ENCODE results near the gene PES1. TPM values are rescaled to one million over a fixed set of nuclear protein-coding genes. Genes with fewer than 3 reads are reported as not detected.

PES1 gene
- total and polyA plus RNA-seq, 10 donors, result 39.0 to 72.7 (median 49.2) TPM

DNA sequence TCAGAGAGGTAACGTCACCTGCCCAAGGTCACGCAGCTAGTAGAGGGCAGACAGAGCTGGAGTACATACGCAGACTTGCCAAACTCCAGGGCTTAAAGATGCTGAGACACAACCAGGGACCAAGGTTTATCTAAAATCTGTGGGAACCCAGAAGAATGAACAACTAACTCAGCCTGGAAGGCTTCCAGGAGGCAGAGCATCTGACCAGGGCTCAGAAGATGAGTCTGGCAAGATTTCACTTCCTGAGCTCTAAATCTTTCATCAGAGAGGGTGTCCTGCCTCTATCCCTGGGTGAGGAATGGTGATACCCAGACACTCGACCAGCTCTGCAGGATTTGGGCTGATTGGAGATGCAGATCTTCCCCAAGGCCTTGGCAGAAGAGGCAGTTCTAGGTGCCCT lies 26.4 kb downstream of the PES1 start:
- no peak overlapping the region for H3K27ac ChIP-seq
- no peak overlapping the region for H3K4me3 ChIP-seq
- no peaks in the 10 kb centered on the region for H3K9me3 ChIP-seq
- no peak for DNase-seq
- TF ChIP-seq CTCF (IDR thresholded peaks at IDR 0.05 in 8 of 11, conservative IDR thresholded peaks at IDR 0.05 in 3 of 11) (no peak), POLR2A (IDR thresholded peaks at IDR 0.05) (no peak)
- 76 to 83% (median 82%) methylated on average over 4 of the region's 4 CpGs for WGBS, 5 donors
- H3K27me3 ChIP-seq (replicated peaks in 1 of 7), result peaks cover 0 to 9% (median 0%) of the 10 kb centered on the region in 7 donors
- H3K4me1 ChIP-seq, result no peaks in the 10 kb centered on the region
- intact Hi-C loops (cut with DNase I; ENCODE audit: low total_unique reads), result no loop called here
- H3K36me3 ChIP-seq, result no peaks in the 10 kb centered on the region

DNA sequence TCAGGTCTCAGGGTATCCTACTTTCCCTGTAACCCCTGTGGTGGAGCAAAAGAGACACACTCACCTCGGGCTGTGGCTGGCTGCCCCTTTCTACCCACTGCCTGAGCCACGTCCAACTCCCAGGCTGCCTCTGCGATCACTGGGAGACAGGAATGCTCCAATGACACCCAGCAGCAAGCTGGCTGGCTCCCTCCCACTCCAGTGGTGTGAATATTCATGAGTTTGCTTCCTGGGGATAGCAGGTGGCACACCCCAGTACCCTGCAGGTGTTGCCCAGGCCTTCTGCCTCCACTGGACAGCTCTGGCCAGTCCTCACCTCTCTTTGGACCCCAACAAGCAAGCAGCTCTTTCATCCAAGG lies 27.0 kb downstream of the PES1 start:
- no peaks in the 10 kb centered on the region for H3K9me3 ChIP-seq
- DNase-seq, result no peak
- 47 to 55% (median 50%) methylated on average over 2 to 3 of the region's 3 CpGs for WGBS, 5 donors
- TF ChIP-seq CTCF (IDR thresholded peaks at IDR 0.05 in 8 of 11, conservative IDR thresholded peaks at IDR 0.05 in 3 of 11) (no peak), POLR2A (IDR thresholded peaks at IDR 0.05) (no peak), POLR2AphosphoS5 (IDR thresholded peaks at IDR 0.05) (no peak)
- H3K27me3 ChIP-seq (replicated peaks in 1 of 7), result peaks cover 0 to 9% (median 0%) of the 10 kb centered on the region in 7 donors
- no peak overlapping the region for H3K27ac ChIP-seq
- no peak overlapping the region for H3K4me3 ChIP-seq
- H3K4me1 ChIP-seq, result no peaks in the 10 kb centered on the region
- intact Hi-C loops (cut with DNase I; ENCODE audit: low total_unique reads), result no loop called here
- H3K36me3 ChIP-seq, result no peaks in the 10 kb centered on the region

- 74 to 86% (median 78%) methylated on average over 6 to 8 of the region's 8 CpGs for WGBS, 5 donors
- intact Hi-C loops (cut with DNase I; ENCODE audit: low total_unique reads), result no loop called here
- no peak for DNase-seq
- H3K4me1 ChIP-seq, result no peaks in the 10 kb centered on the region
- no peak overlapping the region for H3K4me3 ChIP-seq
- no peaks in the 10 kb centered on the region for H3K36me3 ChIP-seq
- no peak overlapping the region for H3K27ac ChIP-seq
- H3K9me3 ChIP-seq, result no peaks in the 10 kb centered on the region
- TF ChIP-seq POLR2A (IDR thresholded peaks at IDR 0.05) (no peak), POLR2AphosphoS5 (IDR thresholded peaks at IDR 0.05) (no peak), CTCF (IDR thresholded peaks at IDR 0.05 in 8 of 11, conservative IDR thresholded peaks at IDR 0.05 in 3 of 11) (no peak)
- H3K27me3 ChIP-seq (replicated peaks in 1 of 7), result peaks cover 0 to 9% (median 0%) of the 10 kb centered on the region in 7 donors
These were observed 27.5 kb downstream of the PES1 start for GRCh38 chr22:30564045-30564760.

GRCh38 chr22:30562366-30562765 lies 29.3 kb downstream of the PES1 start:
- Histone ChIP-seq H3K4me1 (no peaks in the 10 kb centered on the region), H3K27me3 (replicated peaks in 1 of 7) (peaks cover 0 to 7% (median 0%) of the 10 kb centered on the region in 7 donors), H3K27ac (no peak overlapping the region), H3K36me3 (no peaks in the 10 kb centered on the region), H3K4me3 (no peak overlapping the region), H3K9me3 (no peaks in the 10 kb centered on the region)
- no peak for DNase-seq
- 71 to 88% (median 78%) methylated on average over 3 to 6 of the region's 6 CpGs for WGBS, 5 donors
- intact Hi-C loops (cut with DNase I; ENCODE audit: low total_unique reads), result no loop called here
- no peak for TF ChIP-seq CTCF (IDR thresholded peaks at IDR 0.05 in 8 of 11, conservative IDR thresholded peaks at IDR 0.05 in 3 of 11)
- TF ChIP-seq POLR2A (IDR thresholded peaks at IDR 0.05), result no peak
- TF ChIP-seq POLR2AphosphoS5 (IDR thresholded peaks at IDR 0.05), result no peak

All from spleen (tissue), 11 donors.